Sigmoid colon (tissue), 7 donors: ENCODE data around the gene PTPRN. TPM values are rescaled to one million over a fixed set of nuclear protein-coding genes. Genes with fewer than 3 reads are reported as not detected.
A peak's percentile ranks its signal among the peaks of the same experiment; 100 is the strongest.

Source experiments
- DNase-seq: peaks from one replicate; pipeline ENCODE4 v3.0.0-alpha.2; 2019
- H3K27ac ChIP-seq, 4 donors: fragments of 200-600 bp; sonication (generic); one replicate each; pipeline ENCODE4 v1.5.1; 2016 to 2019; ENCODE audit warnings: mild to moderate bottlenecking in 1 of 4
- H3K27me3 ChIP-seq, 3 donors: fragments of 200-600 bp; sonication (generic); one replicate each; pipeline ENCODE4 v1.5.1; 2019; ENCODE audit warnings: mild to moderate bottlenecking in 1 of 3
- H3K36me3 ChIP-seq, 4 donors: fragments of 200-600 bp; sonication (generic); one replicate each; pipeline ENCODE4 v1.5.1; 2016 to 2019
- H3K4me1 ChIP-seq, 4 donors: fragments of 200-600 bp; sonication (generic); one replicate each; pipeline ENCODE4 v1.5.1; 2017 to 2019
- H3K4me3 ChIP-seq, 4 donors: fragments of 200-600 bp; sonication (generic); one replicate each; pipeline ENCODE4 v1.5.1; 2017 to 2019; ENCODE audit warnings: mild to moderate bottlenecking in 2 of 4, moderate library complexity in 1 of 4
- H3K9me3 ChIP-seq, 4 donors: fragments of 200-600 bp in 3 of 4; sonication (generic) in 3 of 4; one replicate each; pipeline versions ENCODE4 v1.5.1 to v1.6.1; 2013 to 2019
- EP300 ChIP-seq, 4 donors: sonication (generic); formaldehyde crosslinking; IDR thresholded peaks; one replicate each; pipeline ENCODE4 v1.6.1; 2017; ENCODE audit warnings: antibody characterized with exemption in 4 of 4
- POLR2A ChIP-seq, 2 donors: fragments of 450-650 bp; IDR thresholded peaks; one replicate each; pipeline ENCODE4 v1.6.1; 2016; ENCODE audit warnings: antibody characterized with exemption in 2 of 2, mild to moderate bottlenecking in 2 of 2, moderate library complexity in 2 of 2
- POLR2AphosphoS5 ChIP-seq, 4 donors: sonication (generic); formaldehyde crosslinking; IDR thresholded peaks; one replicate each; pipeline ENCODE4 v1.6.1; 2017; ENCODE audit warnings: antibody characterized with exemption in 4 of 4
- WGBS, 2 donors: extraction: QIAGEN DNeasy Blood & Tissue Kit; methylation state at CpG; one replicate each; pipeline ENCODE4 v1.1.7; 2013; 5-methylcytosine and 5-hydroxymethylcytosine counted together
- intact Hi-C: fragments of 100-400 bp; cut with DNase I; formaldehyde crosslinking; loops from one replicate; pipeline ENCODE4 v1.15.1; 2023
- polyA plus RNA-seq, 3 donors: library from polyadenylated mRNA; stranded (reverse); fragments of 200-250 nt; gene quantifications; one replicate each; pipeline ENCODE4 v1.2.3, GENCODE V29; 2013
- total RNA-seq, 4 donors: library from RNA; depleted of rRNA; stranded (reverse); fragments of >200 nt; gene quantifications; one replicate each; pipeline ENCODE4 v1.1.0, GENCODE V29; 2016
- TF ChIP-seq, protein P1 (sequence below), 4 experiments: fragments of 450-650 bp in 3 of 4; fragments of 200-600 bp in 1 of 4; IDR thresholded peaks; one replicate each; pipeline ENCODE4 v1.5.1; 2016 to 2019; ENCODE audit warnings: antibody characterized with exemption in 4 of 4, mild to moderate bottlenecking in 3 of 4, moderate library complexity in 2 of 4
- donor health status: healthy with polysubstance abuse.
- donor health status: Bipolar disorder and iron deficiency.
- donor health status: healthy.

The PTPRN gene
- total and polyA plus RNA-seq, 7 donors: 1.2 to 8.8 (median 7.8) TPM; not detected in 2

GRCh38 chr2:219282943-219283581 lies 26.1 kb downstream of the PTPRN start:
- TF ChIP-seq POLR2A (IDR thresholded peaks at IDR 0.05): no peak
- no peak for TF ChIP-seq POLR2AphosphoS5 (IDR thresholded peaks at IDR 0.05)
- TF ChIP-seq, protein P1, sequence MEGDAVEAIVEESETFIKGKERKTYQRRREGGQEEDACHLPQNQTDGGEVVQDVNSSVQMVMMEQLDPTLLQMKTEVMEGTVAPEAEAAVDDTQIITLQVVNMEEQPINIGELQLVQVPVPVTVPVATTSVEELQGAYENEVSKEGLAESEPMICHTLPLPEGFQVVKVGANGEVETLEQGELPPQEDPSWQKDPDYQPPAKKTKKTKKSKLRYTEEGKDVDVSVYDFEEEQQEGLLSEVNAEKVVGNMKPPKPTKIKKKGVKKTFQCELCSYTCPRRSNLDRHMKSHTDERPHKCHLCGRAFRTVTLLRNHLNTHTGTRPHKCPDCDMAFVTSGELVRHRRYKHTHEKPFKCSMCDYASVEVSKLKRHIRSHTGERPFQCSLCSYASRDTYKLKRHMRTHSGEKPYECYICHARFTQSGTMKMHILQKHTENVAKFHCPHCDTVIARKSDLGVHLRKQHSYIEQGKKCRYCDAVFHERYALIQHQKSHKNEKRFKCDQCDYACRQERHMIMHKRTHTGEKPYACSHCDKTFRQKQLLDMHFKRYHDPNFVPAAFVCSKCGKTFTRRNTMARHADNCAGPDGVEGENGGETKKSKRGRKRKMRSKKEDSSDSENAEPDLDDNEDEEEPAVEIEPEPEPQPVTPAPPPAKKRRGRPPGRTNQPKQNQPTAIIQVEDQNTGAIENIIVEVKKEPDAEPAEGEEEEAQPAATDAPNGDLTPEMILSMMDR (IDR thresholded peaks at IDR 0.05): no peak
- TF ChIP-seq EP300 (IDR thresholded peaks at IDR 0.05): no peak
- Histone ChIP-seq H3K27me3 (no peaks in the 10 kb centered on the region), H3K27ac (peak overlapping the region in 3 of 4 donors; percentile 5 to 23 (median 5)), H3K36me3 (peaks cover 28 to 56% (median 45%) of the 10 kb centered on the region in 4 donors), H3K9me3 (no peaks in the 10 kb centered on the region), H3K4me3 (no peak overlapping the region), H3K4me1 (peaks cover 0 to 36% (median 28%) of the 10 kb centered on the region in 4 donors)
- peak; percentile 46 for DNase-seq
- intact Hi-C loops: no loop called here
- 92 to 96% methylated on average over 17 of the region's 17 CpGs for WGBS, 2 donors

GRCh38 chr2:219282375-219282774 lies 26.8 kb downstream of the PTPRN start:
- Histone ChIP-seq H3K36me3 (peaks cover 28 to 56% (median 45%) of the 10 kb centered on the region in 4 donors), H3K27ac (peak overlapping the region in 3 of 4 donors; percentile 5 to 23 (median 5)), H3K27me3 (no peaks in the 10 kb centered on the region), H3K4me3 (no peak overlapping the region), H3K4me1 (peaks cover 0 to 40% (median 35%) of the 10 kb centered on the region in 4 donors), H3K9me3 (no peaks in the 10 kb centered on the region)
- DNase-seq: peak; percentile 10
- TF ChIP-seq POLR2AphosphoS5 (IDR thresholded peaks at IDR 0.05) (no peak), EP300 (IDR thresholded peaks at IDR 0.05) (no peak), POLR2A (IDR thresholded peaks at IDR 0.05) (no peak)
- TF ChIP-seq, protein P1 (IDR thresholded peaks at IDR 0.05): no peak
- intact Hi-C loops: no loop called here
- 91 to 96% methylated on average over 5 of the region's 5 CpGs for WGBS, 2 donors

DNA sequence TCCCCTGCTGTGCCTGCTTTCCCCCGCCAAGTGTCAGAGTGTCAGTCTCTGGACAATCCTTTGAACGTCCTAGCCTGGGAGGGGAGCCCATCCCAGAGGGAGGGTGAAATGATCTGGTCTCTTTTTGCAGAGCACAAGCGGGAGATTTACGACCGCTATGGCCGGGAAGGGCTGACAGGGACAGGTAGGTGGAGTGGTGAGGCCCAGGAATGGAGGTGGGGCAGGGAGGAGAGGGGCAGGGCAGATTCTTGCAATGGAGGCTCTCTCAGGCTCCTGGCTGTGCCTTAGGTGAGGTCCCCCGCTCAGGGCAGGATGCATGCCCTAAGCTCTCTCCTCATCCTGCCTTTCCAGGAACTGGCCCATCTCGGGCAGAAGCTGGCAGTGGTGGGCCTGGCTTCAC lies 27.6 kb downstream of the PTPRN start:
- TF ChIP-seq, protein P1 (IDR thresholded peaks at IDR 0.05): no peak
- TF ChIP-seq POLR2A (IDR thresholded peaks at IDR 0.05) (no peak), POLR2AphosphoS5 (IDR thresholded peaks at IDR 0.05) (no peak), EP300 (IDR thresholded peaks at IDR 0.05) (no peak)
- Histone ChIP-seq H3K4me1 (peaks cover 0 to 40% (median 35%) of the 10 kb centered on the region in 4 donors), H3K9me3 (no peaks in the 10 kb centered on the region), H3K36me3 (peaks cover 28 to 56% (median 45%) of the 10 kb centered on the region in 4 donors), H3K27me3 (no peaks in the 10 kb centered on the region), H3K27ac (peak overlapping the region in 3 of 4 donors; percentile 3 to 99 (median 94)), H3K4me3 (no peak overlapping the region)
- intact Hi-C loops: no loop called here
- peak; percentile 59 for DNase-seq
- 68 to 82% methylated on average over 8 of the region's 8 CpGs for WGBS, 2 donors

- Histone ChIP-seq H3K4me3 (peak overlapping the region in 2 of 4 donors; percentile 78 to 86), H3K27ac (peak overlapping the region; percentile 94 to 99 (median 95)), H3K9me3 (no peaks in the 10 kb centered on the region), H3K27me3 (no peaks in the 10 kb centered on the region), H3K4me1 (peaks cover 0 to 40% (median 35%) of the 10 kb centered on the region in 4 donors), H3K36me3 (peaks cover 22 to 54% (median 43%) of the 10 kb centered on the region in 4 donors)
- TF ChIP-seq POLR2A (IDR thresholded peaks at IDR 0.05) (no peak), EP300 (IDR thresholded peaks at IDR 0.05) (no peak), POLR2AphosphoS5 (IDR thresholded peaks at IDR 0.05) (no peak)
- TF ChIP-seq, protein P1 (IDR thresholded peaks at IDR 0.05): no peak
- intact Hi-C loops: no loop called here
- WGBS, 2 donors: 86 to 93% methylated on average over 4 of the region's 4 CpGs
- peak; percentile 50 for DNase-seq
Observed at GRCh38 chr2:219280651-219281050, 28.6 kb downstream of the PTPRN start.
